HepG2 (cell line): Measurements from ENCODE around the gene S100A11. TPM values are rescaled to one million over a fixed set of nuclear protein-coding genes. Genes with fewer than 3 reads are reported as not detected.

Source experiments
- AKNA ChIP-seq: sonication (generic); formaldehyde crosslinking; IDR thresholded peaks from 2 replicates; pipeline ENCODE4 v1.4.0; 2020; ENCODE audit warnings: missing genetic modification reagents, borderline replicate concordance
- ATF6 ChIP-seq: sonication (generic); formaldehyde crosslinking; conservative IDR thresholded peaks from 2 replicates; pipeline ENCODE4 v1.4.0; 2020; ENCODE audit warnings: missing genetic modification reagents
- CBFB ChIP-seq: sonication (generic); formaldehyde crosslinking; IDR thresholded peaks from 2 replicates; pipeline ENCODE4 v1.4.0; 2020; ENCODE audit warnings: missing genetic modification reagents
- GABPB1 ChIP-seq: IDR thresholded peaks from 2 replicates; pipeline ENCODE4 v1.6.1; 2016; ENCODE audit warnings: mild to moderate bottlenecking, missing genetic modification reagents, moderate library complexity, missing compliant biosample characterization
- HNF1A ChIP-seq, 2 experiments: sonication (generic) in 1 of 2; formaldehyde crosslinking in 1 of 2; IDR thresholded peaks; 2 replicates each; pipeline versions ENCODE4 v1.4.0 to v1.6.1; 2016 to 2020; ENCODE audit warnings: borderline replicate concordance in 1 of 2, low read depth in 1 of 2, mild to moderate bottlenecking in 1 of 2, missing genetic modification reagents in 1 of 2
- MAF1 ChIP-seq: sonication (generic); formaldehyde crosslinking; IDR thresholded peaks from 2 replicates; pipeline ENCODE4 v1.5.0; 2020; ENCODE audit warnings: missing genetic modification reagents, borderline replicate concordance
- SAP130 ChIP-seq: IDR thresholded peaks from 2 replicates; pipeline ENCODE4 v1.6.1; 2016; ENCODE audit warnings: low read depth
- SP5 ChIP-seq: IDR thresholded peaks from 2 replicates; pipeline ENCODE4 v1.6.1; 2016; ENCODE audit warnings: low read depth, borderline replicate concordance
- SRSF1 ChIP-seq: fragments of 200-400 bp; formaldehyde crosslinking; optimal IDR thresholded peaks from 2 replicates; pipeline ENCODE3; 2017; ENCODE audit warnings: mild to moderate bottlenecking, low read depth, low read length, moderate library complexity
- ZNF225 ChIP-seq: sonication (generic); formaldehyde crosslinking; IDR thresholded peaks from 2 replicates; pipeline ENCODE4 v1.4.0; 2020; ENCODE audit warnings: mild to moderate bottlenecking, missing genetic modification reagents
- ZNF781 ChIP-seq: sonication (generic); formaldehyde crosslinking; IDR thresholded peaks from 2 replicates; pipeline ENCODE4 v1.5.1; 2020; ENCODE audit warnings: borderline replicate concordance, mild to moderate bottlenecking, missing genetic modification reagents; ENCODE audit errors: not compliant biosample characterization
- ZNF800 ChIP-seq: sonication (generic); formaldehyde crosslinking; IDR thresholded peaks from 2 replicates; pipeline ENCODE4 v1.4.0; 2020; ENCODE audit warnings: missing genetic modification reagents
- polyA plus RNA-seq, 8 experiments: library from polyadenylated mRNA; depleted of rRNA in 3 of 8; stranded (reverse) in 7 of 8; unstranded in 1 of 8; fragments of >200 nt; fragmentation: Illumina TruSeq in 4 of 8; extraction: Trizol in 4 of 8; gene quantifications; 2 replicates each; pipeline versions ENCODE4 v1.2.1 to v1.2.3, GENCODE V29; 2011 to 2016; ENCODE audit warnings: low read depth in 4 of 8, missing spikeins in 1 of 8, mixed read lengths in 1 of 8; ENCODE audit not compliant: insufficient read depth in 1 of 8
- total RNA-seq, 5 experiments: library from RNA; depleted of rRNA; stranded (reverse); fragments of >200 nt; fragmentation: Illumina TruSeq; extraction: Trizol; gene quantifications; 2 replicates each; pipeline ENCODE4 v1.2.3, GENCODE V29; 2016; ENCODE audit warnings: low read depth in 1 of 5

The S100A11 gene
- total and polyA plus RNA-seq, 2 of the 13 experiments (the other 11 are each of a cell fraction or from before 2014, with no cell fraction given) = 6.6 to 34.4 TPM

- TF ChIP-seq HNF1A (IDR thresholded peaks at IDR 0.05; ENCODE audit: low read depth) (no peak), HNF1A (CRISPR knock-in tag; IDR thresholded peaks at IDR 0.05; ENCODE audit: borderline replicate concordance) (no peak), ZNF800 (peak; percentile 18; the same call in 1 of the 2 replicates), SAP130 (CRISPR knock-in tag) (peak; percentile 21; the same call in 1 of the 2 replicates), MAF1 (CRISPR knock-in tag) (no peak), GABPB1 (peak; percentile 53; the same call in 1 of the 2 replicates), ZNF781 (CRISPR knock-in tag) (peak; percentile 22), ZNF225 (CRISPR knock-in tag) (no peak), SP5 (peak; percentile 46; the same call in 1 of the 2 replicates), AKNA (CRISPR knock-in tag) (no peak), SRSF1 (no peak), CBFB (CRISPR knock-in tag) (no peak), ATF6 (CRISPR knock-in tag) (no peak)
These were observed at the start of gene S100A11 (continued) for GRCh38 chr1:152036267-152037216.
